ENCODE data around the gene RNF144B. TPM values are rescaled to one million over a fixed set of nuclear protein-coding genes. Genes with fewer than 3 reads are reported as not detected.

Gene RNF144B
- total and polyA plus RNA-seq, 9 of the 15 experiments (the other 6 are each of a cell fraction or from before 2014, with no cell fraction given) = 0.01 TPM; not detected in 8

- no peak for TF ChIP-seq MLX (CRISPR knock-in tag; conservative IDR thresholded peaks at IDR 0.05)
- no peak for TF ChIP-seq SAP30 (IDR thresholded peaks at IDR 0.05; ENCODE audit: borderline replicate concordance, insufficient read depth, low read depth, low read length, poor library complexity, severe bottlenecking)
- no peak for TF ChIP-seq E2F6 (IDR thresholded peaks at IDR 0.05; ENCODE audit: borderline replicate concordance in 1 of 2, extremely low read depth in 1 of 2, insufficient read depth in 1 of 2, insufficient read length in 1 of 2, low read depth in 1 of 2, low read length in 1 of 2, poor library complexity in 1 of 2, severe bottlenecking in 1 of 2)
- TF ChIP-seq, protein P1, sequence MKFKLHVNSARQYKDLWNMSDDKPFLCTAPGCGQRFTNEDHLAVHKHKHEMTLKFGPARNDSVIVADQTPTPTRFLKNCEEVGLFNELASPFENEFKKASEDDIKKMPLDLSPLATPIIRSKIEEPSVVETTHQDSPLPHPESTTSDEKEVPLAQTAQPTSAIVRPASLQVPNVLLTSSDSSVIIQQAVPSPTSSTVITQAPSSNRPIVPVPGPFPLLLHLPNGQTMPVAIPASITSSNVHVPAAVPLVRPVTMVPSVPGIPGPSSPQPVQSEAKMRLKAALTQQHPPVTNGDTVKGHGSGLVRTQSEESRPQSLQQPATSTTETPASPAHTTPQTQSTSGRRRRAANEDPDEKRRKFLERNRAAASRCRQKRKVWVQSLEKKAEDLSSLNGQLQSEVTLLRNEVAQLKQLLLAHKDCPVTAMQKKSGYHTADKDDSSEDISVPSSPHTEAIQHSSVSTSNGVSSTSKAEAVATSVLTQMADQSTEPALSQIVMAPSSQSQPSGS (CRISPR knock-in tag; IDR thresholded peaks at IDR 0.05) = no peak
- no peak for TF ChIP-seq MAFF (IDR thresholded peaks at IDR 0.05; ENCODE audit: low read length)
These were observed 81.3 kb downstream of the RNF144B start (continued) for GRCh38 chr6:18468503-18468843.

- FAIRE-seq = no peak
- Histone ChIP-seq H2AFZ (ENCODE audit: low read depth, low read length) (no peak overlapping the region), H3K27me3 (ENCODE audit: control insufficient read depth in 2 of 2, insufficient read depth in 2 of 2, low read length in 2 of 2) (peaks cover 4 to 9% of the 10 kb centered on the region in 2 experiments; a peak in 3 of 5 replicates), H3K4me1 (replicated peaks in 1 of 2; ENCODE audit: control insufficient read depth in 2 of 2, insufficient read depth in 2 of 2, low read length in 2 of 2) (no peaks in the 10 kb centered on the region), H3K79me2 (ENCODE audit: control insufficient read depth, insufficient read depth, low read length) (no peaks in the 10 kb centered on the region), H4K20me1 (replicated peaks; ENCODE audit: control insufficient read depth, insufficient read depth, low read length) (no peaks in the 10 kb centered on the region), H3K9ac (ENCODE audit: insufficient read depth in 1 of 2, low read depth in 2 of 2, low read length in 2 of 2) (no peak overlapping the region), H3K4me2 (ENCODE audit: insufficient read depth, low read length) (no peak overlapping the region), H3K4me3 (no peak overlapping the region), H3K9me1 (ENCODE audit: control insufficient read depth, insufficient read depth, low read length) (no peaks in the 10 kb centered on the region), H3K36me3 (ENCODE audit: control insufficient read depth, insufficient read depth, low read length) (no peaks in the 10 kb centered on the region), H3K9me3 (replicated peaks; ENCODE audit: control insufficient read depth, insufficient read depth, low read depth, low read length) (no peaks in the 10 kb centered on the region), H3K27ac (ENCODE audit: extremely low read depth, low read depth, low read length) (no peak overlapping the region)
- ChIA-PET POLR2A (no interaction called here), CTCF (ENCODE audit: low intra/inter-chr PET ratio) (no interaction called here)
- in situ Hi-C loops (cut with MboI) = no loop called here
- DNase-seq (ENCODE audit: extremely low read depth in 1 of 4, low spot score in 3 of 4) = no peak
- intact Hi-C loops (cut with micrococcal nuclease) = no loop called here
- 0% methylated on average over 3 of the region's 3 CpGs for WGBS (ENCODE audit: insufficient coverage, low coverage, missing lambda C conversion rate)
- no TSS peak for BruUV-seq (replicated peaks)
- no peak for ATAC-seq
- TF ChIP-seq E2F3 (CRISPR knock-in tag; IDR thresholded peaks at IDR 0.05) = no peak
- no peak for TF ChIP-seq PKNOX1 (IDR thresholded peaks at IDR 0.05)
- no peak for TF ChIP-seq SMARCA4 (IDR thresholded peaks at IDR 0.05)
- TF ChIP-seq MTF1 (CRISPR knock-in tag; IDR thresholded peaks at IDR 0.05; ENCODE audit: borderline replicate concordance) = no peak
- no peak for TF ChIP-seq FOXK2 (conservative IDR thresholded peaks at IDR 0.05 in 1 of 2, IDR thresholded peaks at IDR 0.05 in 1 of 2; ENCODE audit: low read depth in 2 of 2)
- no peak for TF ChIP-seq NR1H2 (CRISPR knock-in tag; IDR thresholded peaks at IDR 0.05)
- TF ChIP-seq NR2C2 (CRISPR knock-in tag; IDR thresholded peaks at IDR 0.05) = no peak
- no peak for TF ChIP-seq NR2C2 (tag; IDR thresholded peaks at IDR 0.05)
- no peak for TF ChIP-seq C11orf30 (IDR thresholded peaks at IDR 0.05; ENCODE audit: low read depth)
- TF ChIP-seq MYNN (IDR thresholded peaks at IDR 0.05) = no peak
- TF ChIP-seq MYNN (CRISPR knock-in tag; IDR thresholded peaks at IDR 0.05) = no peak
- TF ChIP-seq SP2 (IDR thresholded peaks at IDR 0.05; ENCODE audit: extremely low read depth, low read depth, low read length, poor library complexity, severe bottlenecking) = no peak
These were observed 82.4 kb downstream of the RNF144B start for GRCh38 chr6:18469536-18469935.

Data from K562 (cell line).